UCSD-AML1 (cell line): ENCODE data around the gene SLC25A12.
"Not testable (repeated sequence)": the region's sequence is repeated elsewhere in the genome, so short reads cannot be mapped to it uniquely, and the experiment has no call there.

Source experiments
- DNase-seq: peaks from one replicate; lab custom pipeline; 2025; ENCODE audit not compliant: unreplicated experiment; lab: John Stamatoyannopoulos, UW

The SLC25A12 gene

DNA sequence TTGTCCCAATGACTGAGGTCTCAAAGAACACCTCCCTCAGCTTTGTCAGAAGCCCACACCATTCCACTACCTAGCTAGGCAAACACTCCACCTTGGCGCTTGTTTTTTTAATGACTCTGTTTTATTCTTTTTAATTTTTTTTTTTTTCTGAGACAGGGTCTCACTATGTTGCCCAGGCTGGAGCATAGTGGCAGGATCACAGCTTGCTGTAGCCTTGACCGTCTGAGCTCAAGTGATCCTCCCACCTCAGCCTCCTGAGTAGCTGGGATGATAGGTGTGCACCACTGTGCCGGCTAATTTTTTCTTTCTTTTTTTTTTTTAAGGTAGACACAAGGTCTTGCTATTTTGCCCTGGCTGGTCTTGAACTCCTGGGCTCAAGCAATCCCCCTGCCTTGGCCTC, 101.9 kb downstream of the SLC25A12 start:
- DNase-seq, result no peak

GRCh38 chr2:171791361-171791760, 102.7 kb downstream of the SLC25A12 start:
- no peak for DNase-seq

DNA sequence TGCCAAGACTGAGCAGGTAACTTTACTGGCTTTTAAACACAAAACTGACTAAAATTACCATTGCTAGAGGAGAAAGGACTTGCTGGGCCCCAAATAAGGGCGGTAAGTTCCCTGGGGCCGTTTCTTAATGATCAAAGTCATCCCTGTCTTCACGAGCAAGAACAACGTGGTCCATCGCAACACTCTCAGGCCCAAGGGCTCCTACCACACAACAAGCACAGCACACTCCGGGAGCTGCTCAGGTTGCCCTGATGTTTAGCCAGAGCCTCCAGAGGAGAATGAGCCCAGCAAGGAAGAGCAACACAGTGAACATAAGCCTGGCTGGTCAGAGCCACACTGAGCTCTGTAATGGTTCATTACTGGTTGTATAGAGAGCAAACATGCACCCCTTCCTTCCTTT, 104.1 kb downstream of the SLC25A12 start:
- no peak for DNase-seq

DNA sequence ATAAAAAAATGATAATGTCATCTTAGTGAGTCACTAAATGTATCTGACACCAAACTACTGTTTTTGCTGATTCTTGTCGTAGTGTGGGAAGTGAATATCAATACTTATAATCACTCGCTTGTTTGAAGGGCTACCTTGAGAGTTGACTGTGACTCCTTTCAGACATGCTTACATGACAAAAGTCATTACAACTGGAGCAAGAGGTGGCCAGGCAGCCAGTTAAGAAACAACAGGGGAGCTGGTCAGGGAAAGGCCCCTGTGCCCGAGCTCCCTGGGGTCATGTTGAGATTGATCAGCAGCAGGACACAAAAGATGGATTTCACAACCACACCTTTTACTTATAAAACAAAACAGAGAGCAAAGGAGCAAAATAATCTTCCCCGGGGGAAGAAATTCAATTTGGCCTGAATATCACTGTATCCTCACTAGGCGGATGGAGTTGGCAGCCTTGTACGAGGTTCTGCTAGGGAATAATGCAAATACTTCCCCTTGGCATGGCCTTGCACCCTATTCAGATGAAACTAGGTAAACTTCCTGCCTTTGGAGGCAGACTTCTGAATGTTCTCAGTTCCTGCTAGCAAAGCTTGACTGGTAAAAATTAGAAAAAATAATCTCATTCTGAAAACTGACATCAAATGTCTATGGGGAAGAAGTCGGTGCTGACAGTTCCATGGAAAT, 105.6 kb downstream of the SLC25A12 start:
- no peak for DNase-seq

- DNase-seq, result no peak
These were observed 106.5 kb downstream of the SLC25A12 start for GRCh38 chr2:171787333-171788072.

DNA sequence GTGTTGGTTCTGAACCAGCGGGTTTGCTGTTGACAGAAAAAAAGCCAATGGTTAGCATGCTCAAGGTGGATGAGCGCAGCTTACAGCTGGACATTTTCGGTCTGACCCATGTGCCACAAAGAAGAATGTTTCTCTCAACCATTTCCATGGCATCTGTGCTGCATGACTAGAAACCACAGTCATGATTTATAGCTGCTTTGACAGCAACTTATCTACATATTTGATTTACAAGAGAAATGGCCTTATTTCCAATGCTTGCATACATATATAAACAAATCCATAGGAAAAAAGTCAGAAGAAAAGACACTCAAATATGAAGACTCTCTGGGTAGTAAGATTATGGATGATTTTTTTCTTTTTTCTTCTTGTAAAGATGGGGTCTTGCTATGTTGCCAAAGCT, 108.6 kb downstream of the SLC25A12 start:
- no peak for DNase-seq

GRCh38 chr2:171778515-171778914, 115.5 kb downstream of the SLC25A12 start:
- no peak for DNase-seq

DNA sequence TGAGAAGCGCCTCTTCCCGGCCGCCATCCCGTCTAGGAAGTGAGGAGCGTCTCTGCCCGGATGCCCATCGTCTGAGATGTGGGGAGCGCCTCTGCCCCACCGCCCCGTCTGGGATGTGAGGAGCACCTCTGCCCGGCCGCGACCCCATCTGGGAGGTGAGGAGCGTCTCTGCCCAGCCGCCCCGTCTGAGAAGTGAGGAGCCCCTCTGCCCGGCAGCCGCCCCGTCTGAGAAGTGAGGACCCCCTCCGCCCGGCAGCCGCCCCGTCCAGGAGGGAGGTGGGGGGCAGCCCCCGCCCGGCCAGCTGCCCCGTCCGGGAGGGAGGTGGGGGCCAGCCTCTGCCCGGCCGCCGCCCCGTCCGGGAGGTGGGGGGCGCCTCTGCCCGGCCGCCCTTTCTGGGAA, 119.5 kb downstream of the SLC25A12 start:
- not testable (repeated sequence) for DNase-seq

DNA sequence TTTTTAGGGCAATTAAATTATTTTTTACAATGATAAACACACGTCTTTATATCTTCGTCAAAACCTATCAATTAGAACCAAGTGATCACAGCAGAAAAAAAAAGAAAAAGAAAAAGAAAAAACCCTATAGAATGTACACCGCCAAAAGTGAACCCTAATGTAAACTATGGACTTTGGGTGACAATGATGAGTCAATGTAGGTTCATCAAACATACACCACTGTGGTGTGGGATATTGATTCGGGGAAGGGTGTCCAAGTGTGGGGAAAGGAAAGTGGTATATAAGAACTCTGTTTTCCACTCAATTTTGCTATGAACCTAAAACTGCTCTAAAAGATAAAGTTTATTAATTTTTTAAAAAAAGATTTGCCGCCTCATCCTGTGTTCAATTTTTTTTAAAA, 121.7 kb downstream of the SLC25A12 start:
- no peak for DNase-seq

DNA sequence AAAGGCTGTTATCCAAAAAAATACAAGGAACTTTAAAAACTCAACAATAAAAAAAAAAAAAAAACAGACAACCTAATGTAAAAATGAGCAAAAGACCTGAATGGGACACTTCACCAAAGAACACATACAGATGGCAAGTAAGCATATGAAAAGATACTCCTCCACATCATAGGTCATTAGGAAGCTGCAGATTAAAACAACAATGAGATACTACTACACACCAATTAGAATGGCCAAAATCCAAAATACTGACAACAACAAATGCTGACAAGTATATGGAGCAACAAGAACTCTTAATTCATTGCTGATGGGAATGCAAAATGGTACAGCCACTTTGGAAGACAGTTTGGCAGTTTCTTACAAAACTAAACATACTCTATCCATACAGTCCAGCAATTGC, 122.6 kb downstream of the SLC25A12 start:
- DNase-seq, result no peak

- no peak for DNase-seq
These were observed 130.4 kb downstream of the SLC25A12 start for GRCh38 chr2:171763602-171764001.

- no peak for DNase-seq
These were observed 131.0 kb downstream of the SLC25A12 start for GRCh38 chr2:171762879-171763573.

GRCh38 chr2:171761176-171761575, 132.9 kb downstream of the SLC25A12 start:
- not testable (repeated sequence) for DNase-seq

DNA sequence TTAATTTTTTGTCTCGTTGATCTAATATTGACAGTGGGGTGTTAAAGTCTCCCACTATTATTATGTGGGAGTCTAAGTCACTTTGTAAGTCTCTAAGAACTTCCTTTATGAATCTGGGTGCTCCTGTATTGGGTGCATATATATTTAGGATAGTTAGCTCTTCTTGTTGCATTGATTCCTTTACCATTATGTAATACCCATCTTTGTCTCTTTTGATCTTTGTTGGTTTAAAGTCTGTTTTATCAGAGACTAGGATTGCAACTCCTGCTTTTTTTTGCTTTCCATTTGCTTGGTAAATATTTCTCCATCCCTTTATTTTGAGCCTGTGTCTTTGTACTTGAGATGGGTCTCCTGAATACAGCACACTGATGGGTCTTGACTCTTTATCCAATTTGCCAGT, 135.3 kb downstream of the SLC25A12 start:
- not testable (repeated sequence) for DNase-seq

GRCh38 chr2:171754254-171754939, 139.6 kb downstream of the SLC25A12 start:
- no peak for DNase-seq

DNA sequence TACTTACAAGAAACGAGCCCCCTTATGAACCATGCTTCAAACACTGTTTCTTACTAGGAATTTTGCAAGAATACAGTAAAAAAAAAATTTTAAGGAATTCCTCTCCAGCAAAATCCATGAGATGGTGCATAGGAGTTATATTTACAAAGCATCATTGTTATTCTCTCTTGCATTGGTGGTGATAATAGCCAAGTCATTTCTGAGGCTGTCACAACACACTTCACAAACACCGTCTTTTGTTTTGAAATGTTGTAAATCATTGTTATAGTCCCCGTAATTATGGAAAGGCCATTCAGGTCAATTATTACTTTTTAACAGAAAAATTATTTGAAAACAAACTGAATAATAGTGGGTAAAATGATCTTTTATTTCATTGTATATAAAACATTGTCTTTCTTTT, 146.7 kb downstream of the SLC25A12 start:
- no peak for DNase-seq

GRCh38 chr2:171745806-171746205, 148.2 kb downstream of the SLC25A12 start:
- DNase-seq, result no peak

- DNase-seq, result no peak
These were observed 148.9 kb downstream of the SLC25A12 start for GRCh38 chr2:171745141-171745540.

DNA sequence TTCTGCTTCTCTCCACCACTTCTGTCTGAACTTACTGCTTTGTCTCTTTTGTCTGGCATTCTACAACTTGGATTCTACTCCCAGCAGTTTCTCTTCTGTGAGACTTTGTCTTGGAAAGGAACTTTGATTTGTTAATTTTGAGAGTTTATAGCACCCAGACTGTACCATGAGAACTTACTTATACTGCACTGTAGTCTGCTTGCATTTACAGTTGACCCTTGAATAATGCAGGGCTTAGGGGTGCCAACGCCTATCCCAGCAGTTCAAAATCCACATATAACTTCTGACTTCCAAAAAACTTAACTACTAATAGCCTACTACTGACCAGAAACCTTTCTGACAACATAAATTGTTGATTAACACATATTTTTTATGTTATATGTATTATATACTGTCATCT, 151.3 kb downstream of the SLC25A12 start:
- no peak for DNase-seq

DNA sequence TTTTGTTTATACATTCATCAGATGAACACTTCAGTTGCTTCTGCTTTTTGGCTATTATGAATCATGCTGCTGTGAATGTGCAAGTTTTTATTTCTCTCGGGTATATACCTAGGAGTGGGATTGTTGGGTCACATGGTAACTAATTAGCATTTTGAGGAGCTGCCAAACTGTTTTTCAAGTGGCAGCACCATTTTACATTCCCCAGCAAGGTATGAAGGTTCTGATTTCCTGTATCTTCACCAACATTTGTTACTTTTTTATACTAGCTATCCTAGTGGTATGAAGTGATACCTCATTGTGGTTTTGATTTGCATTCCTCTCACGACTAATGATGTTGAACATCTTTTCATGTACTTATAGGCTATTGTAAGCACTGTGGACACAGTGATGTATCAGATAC, 152.9 kb downstream of the SLC25A12 start:
- DNase-seq, result no peak

DNA sequence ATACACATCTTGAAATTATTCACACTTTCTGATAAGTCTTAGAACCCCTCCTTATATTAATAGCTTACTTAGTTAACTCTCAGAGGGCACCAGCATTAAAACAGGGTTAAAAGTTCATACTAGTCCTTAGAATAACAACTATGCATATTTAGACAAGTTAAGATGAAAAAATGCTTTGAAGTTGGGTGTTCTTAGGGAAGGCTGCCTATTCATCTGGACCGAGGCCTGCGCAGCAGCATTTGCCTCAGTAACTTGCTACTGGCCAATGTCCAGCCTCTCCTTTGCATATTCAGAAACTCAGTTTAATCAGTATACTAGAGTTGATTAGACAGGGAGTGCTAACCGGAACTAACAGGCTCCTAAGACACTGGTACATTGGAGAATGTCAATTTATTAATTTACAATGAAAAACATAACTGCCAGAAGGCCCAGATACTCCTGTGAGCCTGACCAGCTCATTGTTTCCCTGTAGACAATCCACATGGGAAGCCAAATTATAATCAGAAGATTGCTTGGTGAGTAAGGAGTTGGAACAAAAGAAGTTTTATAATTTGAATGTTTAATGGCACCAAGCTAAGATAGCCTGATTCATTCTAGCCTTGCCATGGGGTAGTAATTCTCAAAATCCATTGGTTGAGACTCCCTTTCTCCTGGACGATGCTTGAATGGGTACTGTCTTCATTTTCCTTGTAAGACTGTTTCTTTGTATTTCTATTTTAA, 157.9 kb downstream of the SLC25A12 start:
- no peak for DNase-seq
